Glutamatergic neuron (in vitro differentiated cells): ENCODE data around the gene ZNF670. TPM values are rescaled to one million over a fixed set of nuclear protein-coding genes. Genes with fewer than 3 reads are reported as not detected.
A peak's percentile ranks its signal among the peaks of the same experiment; 100 is the strongest.

ENCODE experiments used
- DNase-seq: peaks from one replicate; pipeline ENCODE4 v3.0.0; 2022
- H3K27ac Mint-ChIP-seq: one replicate; pipeline ENCODE4 v1.8.0; 2020; ENCODE audit warnings: mild to moderate bottlenecking, mixed read lengths, inconsistent platforms; ENCODE audit not compliant: unreplicated experiment
- H3K27me3 Mint-ChIP-seq: one replicate; pipeline ENCODE4 v1.8.0; 2020; ENCODE audit warnings: mild to moderate bottlenecking, moderate library complexity, mixed read lengths, inconsistent platforms; ENCODE audit not compliant: unreplicated experiment
- H3K36me3 Mint-ChIP-seq: one replicate; pipeline ENCODE4 v1.8.0; 2020; ENCODE audit warnings: mild to moderate bottlenecking, mixed read lengths, inconsistent platforms; ENCODE audit not compliant: unreplicated experiment
- H3K4me1 Mint-ChIP-seq: one replicate; pipeline ENCODE4 v1.8.0; 2020; ENCODE audit warnings: mild to moderate bottlenecking, low read depth, mixed read lengths, inconsistent platforms; ENCODE audit not compliant: unreplicated experiment
- H3K4me3 Mint-ChIP-seq: one replicate; pipeline ENCODE4 v1.8.0; 2020; ENCODE audit warnings: mild to moderate bottlenecking, mixed read lengths, inconsistent platforms; ENCODE audit not compliant: unreplicated experiment
- H3K9me3 Mint-ChIP-seq: one replicate; pipeline ENCODE4 v1.8.0; 2020; ENCODE audit warnings: mild to moderate bottlenecking, moderate library complexity, mixed read lengths, inconsistent platforms; ENCODE audit not compliant: unreplicated experiment
- CTCF ChIP-seq: fragments of 200-600 bp; sonication (generic); IDR thresholded peaks from one replicate; pipeline ENCODE4 v1.5.0; 2021; ENCODE audit not compliant: partially characterized antibody, unreplicated experiment
- total RNA-seq: library from RNA; stranded (reverse); fragmentation: NEBNext Ultra II Directional; extraction: Animal tissue kit (Norgen Biotek cat#: 25700); gene quantifications from one replicate; pipeline ENCODE4 v1.2.1, GENCODE V29; 2021; ENCODE audit not compliant: unreplicated experiment

The ZNF670 gene
- total RNA-seq, 1 donor from 2014 or later = 10.7 TPM

DNA sequence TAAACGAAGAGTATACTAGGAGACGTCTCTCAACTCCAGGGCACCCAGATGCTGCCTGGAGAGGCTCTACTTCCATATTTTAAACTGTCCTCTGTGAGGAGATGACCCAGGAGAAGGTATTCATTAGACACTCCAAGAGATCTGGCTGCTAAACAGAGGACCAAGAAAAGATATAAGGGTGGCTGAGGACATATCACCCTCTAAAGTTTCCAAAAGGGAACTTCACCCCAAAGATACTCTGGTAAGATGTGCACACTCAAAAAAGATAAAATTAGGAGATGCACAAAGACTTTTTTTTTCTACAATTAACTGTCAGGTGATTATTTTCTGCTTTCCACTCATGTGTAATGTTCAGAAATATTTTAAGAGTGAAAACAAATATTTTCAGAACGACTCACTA is 1.4 kb downstream of the ZNF670 start:
- peaks cover 11% of the 10 kb centered on the region for H3K4me1 Mint-ChIP-seq
- H3K27me3 Mint-ChIP-seq = peaks cover 2% of the 10 kb centered on the region
- DNase-seq = no peak
- H3K36me3 Mint-ChIP-seq = peaks cover 17% of the 10 kb centered on the region
- peak overlapping the region; percentile 98 for H3K4me3 Mint-ChIP-seq
- TF ChIP-seq CTCF = no peak
- H3K27ac Mint-ChIP-seq = peak overlapping the region; percentile 83
- peaks cover 16% of the 10 kb centered on the region for H3K9me3 Mint-ChIP-seq

- Mint-ChIP-seq H3K27ac (no peak overlapping the region), H3K36me3 (peaks cover 37% of the 10 kb centered on the region), H3K27me3 (peaks cover 2% of the 10 kb centered on the region), H3K4me3 (no peak overlapping the region), H3K4me1 (no peaks in the 10 kb centered on the region), H3K9me3 (peaks cover 12% of the 10 kb centered on the region)
- TF ChIP-seq CTCF = no peak
- DNase-seq = no peak
Observed at GRCh38 chr1:247070645-247071044, 8.0 kb downstream of the ZNF670 start.

GRCh38 chr1:247064304-247064703 is 14.3 kb downstream of the ZNF670 start:
- H3K4me3 Mint-ChIP-seq = no peak overlapping the region
- peaks cover 11% of the 10 kb centered on the region for H3K9me3 Mint-ChIP-seq

GRCh38 chr1:247060771-247061170 is 17.8 kb downstream of the ZNF670 start:
- Mint-ChIP-seq H3K4me1 (no peaks in the 10 kb centered on the region), H3K27ac (no peak overlapping the region), H3K4me3 (no peak overlapping the region), H3K36me3 (peaks cover 37% of the 10 kb centered on the region), H3K27me3 (peaks cover 1% of the 10 kb centered on the region), H3K9me3 (peaks cover 11% of the 10 kb centered on the region)
- no peak for TF ChIP-seq CTCF
- no peak for DNase-seq

More at GRCh38 chr1:247064304-247064703, 14.3 kb downstream of the ZNF670 start:
- H3K27ac Mint-ChIP-seq = no peak overlapping the region
- no peak for TF ChIP-seq CTCF
- H3K36me3 Mint-ChIP-seq = peaks cover 32% of the 10 kb centered on the region
- H3K4me1 Mint-ChIP-seq = no peaks in the 10 kb centered on the region
- no peak for DNase-seq
- H3K27me3 Mint-ChIP-seq = peaks cover 1% of the 10 kb centered on the region

DNA sequence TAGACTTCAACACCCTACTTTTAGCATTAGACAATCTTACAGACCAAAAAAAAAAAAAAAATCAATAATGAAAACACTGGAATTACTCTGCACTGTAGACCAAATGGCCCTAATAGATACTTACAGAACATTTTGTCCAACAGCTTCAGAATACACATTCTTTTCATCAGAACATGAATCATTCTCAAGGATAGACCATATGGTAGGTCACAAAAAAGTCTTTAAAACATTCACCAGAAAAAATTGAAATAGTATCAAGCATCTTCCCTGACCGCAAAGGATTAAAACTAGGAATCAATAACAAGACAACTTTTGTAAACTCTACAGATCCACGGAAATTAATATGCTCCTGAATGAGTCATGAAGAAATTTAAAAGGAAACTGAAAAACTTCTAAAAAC is 22.5 kb downstream of the ZNF670 start:
- Mint-ChIP-seq H3K27ac (no peak overlapping the region), H3K4me3 (no peak overlapping the region), H3K27me3 (peaks cover 3% of the 10 kb centered on the region), H3K4me1 (no peaks in the 10 kb centered on the region), H3K36me3 (peaks cover 55% of the 10 kb centered on the region), H3K9me3 (peaks cover 27% of the 10 kb centered on the region)
- no peak for TF ChIP-seq CTCF
- no peak for DNase-seq
